A673 (cell line): Measurements from ENCODE around the gene TAF9B. TPM values are rescaled to one million over a fixed set of nuclear protein-coding genes. Genes with fewer than 3 reads are reported as not detected.

ENCODE experiments used
- BruUV-seq: library from RNA; stranded (reverse); fragments of 400-500 nt; replicated peaks from 2 replicates; lab custom pipeline; 2021; lab: Mats Ljungman, UMichigan
- CTCF ChIA-PET: fragments of 300-600 bp; sonication (Branson Sonifier 250); formaldehyde crosslinking; loops from one replicate; lab custom pipeline; 2022; ENCODE audit warnings: antibody characterized with exemption; lab: Charles Lee
- POLR2A ChIA-PET: fragments of 300-600 bp; sonication (Branson Sonifier 250); formaldehyde crosslinking; loops from one replicate; lab custom pipeline; 2022; ENCODE audit warnings: antibody characterized with exemption; ENCODE audit not compliant: low non-redundant PET; lab: Charles Lee
- DNase-seq: peaks from one replicate; pipeline ENCODE4 v3.0.0-alpha.2; 2015; ENCODE audit warnings: low spot score
- H3K27ac ChIP-seq: fragments of 200-600 bp; sonication (generic); 2 replicates; pipeline ENCODE4 v1.5.1; 2016; ENCODE audit warnings: mixed run types, low read depth, mild to moderate bottlenecking, mixed read lengths, antibody characterized with exemption, low read length; ENCODE audit not compliant: poor library complexity, severe bottlenecking
- H3K27me3 ChIP-seq: fragments of 200-600 bp; sonication (generic); replicated peaks from 2 replicates; pipeline ENCODE4 v1.6.1; 2017; ENCODE audit warnings: mixed run types, low read depth, mild to moderate bottlenecking, mixed read lengths, antibody characterized with exemption, low read length; ENCODE audit not compliant: insufficient read depth, poor library complexity
- H3K36me3 ChIP-seq: fragments of 200-600 bp; sonication (generic); 2 replicates; pipeline ENCODE4 v1.6.1; 2016; ENCODE audit warnings: mixed run types, mild to moderate bottlenecking, mixed read lengths, antibody characterized with exemption, low read length; ENCODE audit not compliant: insufficient read depth, poor library complexity, severe bottlenecking
- H3K4me1 ChIP-seq: fragments of 200-600 bp; sonication (generic); 2 replicates; pipeline ENCODE4 v1.6.1; 2017; ENCODE audit warnings: mixed run types, mild to moderate bottlenecking, mixed read lengths, antibody characterized with exemption, low read length; ENCODE audit not compliant: insufficient read depth, poor library complexity, severe bottlenecking
- H3K4me3 ChIP-seq: fragments of 200-600 bp; sonication (generic); 2 replicates; pipeline ENCODE4 v1.5.1; 2016; ENCODE audit warnings: low read depth, mixed run types, mild to moderate bottlenecking, mixed read lengths, low read length; ENCODE audit not compliant: poor library complexity, severe bottlenecking
- H3K9me3 ChIP-seq: fragments of 200-600 bp; sonication (generic); 2 replicates; pipeline ENCODE4 v1.6.1; 2016; ENCODE audit warnings: mixed run types, low read depth, mild to moderate bottlenecking, mixed read lengths, antibody characterized with exemption, low read length; ENCODE audit not compliant: poor library complexity, severe bottlenecking
- EZH2 ChIP-seq: fragments of 200-600 bp; sonication (generic); IDR thresholded peaks from 2 replicates; pipeline ENCODE4 v1.6.1; 2017; ENCODE audit warnings: borderline replicate concordance, low read depth, mild to moderate bottlenecking, mixed read lengths, antibody characterized with exemption, low read length; ENCODE audit not compliant: poor library complexity, severe bottlenecking
- intact Hi-C: fragments of 100-400 bp; cut with micrococcal nuclease; formaldehyde crosslinking; loops from one replicate; pipeline ENCODE4 v1.10.0; 2022; ENCODE audit not compliant: unreplicated experiment
- total RNA-seq: library from RNA; stranded (reverse); gene quantifications from 2 replicates; pipeline ENCODE4 v1.2.3, GENCODE V29; 2021
- TF ChIP-seq, protein P1 (sequence below): fragments of 300-800, 200-600 bp; sonication (generic); conservative IDR thresholded peaks from 2 replicates; pipeline ENCODE4 v1.5.1; 2017; ENCODE audit warnings: low read depth, mild to moderate bottlenecking, antibody characterized with exemption, low read length, moderate library complexity, mixed read lengths

TAF9B gene
- total RNA-seq, 1 experiment from 2014 or later, result 41.6 TPM

DNA sequence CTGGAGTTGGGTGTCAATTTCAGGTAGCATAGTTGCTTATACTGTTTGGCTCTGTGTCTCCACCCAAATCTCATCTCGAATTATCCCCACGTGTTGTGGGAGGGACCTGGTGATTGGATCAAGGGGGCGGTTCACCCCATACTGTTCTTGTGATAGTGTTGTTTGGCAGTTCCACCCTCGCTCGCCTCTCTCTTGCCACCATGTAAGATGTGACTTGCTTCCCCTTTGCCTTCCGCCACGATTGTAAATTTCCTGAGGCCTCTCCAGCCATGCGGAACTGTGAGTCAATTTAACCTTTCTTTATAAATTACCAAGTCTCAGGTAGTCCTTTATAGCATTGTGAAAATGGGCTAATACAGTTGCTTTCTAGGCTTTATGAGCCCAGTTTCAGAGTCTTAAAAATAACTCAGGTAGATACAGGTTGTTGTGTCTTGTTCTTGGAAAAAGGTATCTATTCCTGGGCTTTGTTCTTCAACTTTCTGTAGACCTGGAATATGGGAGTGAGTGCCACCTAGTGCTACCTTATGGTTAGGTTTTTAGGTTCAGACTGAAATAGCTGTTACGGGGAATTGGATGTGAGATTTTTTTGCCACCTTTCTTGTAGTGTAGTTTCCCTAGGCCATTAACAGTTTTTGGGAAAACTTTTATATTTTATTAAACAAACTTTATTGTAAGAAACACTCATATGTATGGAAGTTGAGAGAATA, 19.8 kb downstream of the TAF9B start:
- TF ChIP-seq, protein P1, sequence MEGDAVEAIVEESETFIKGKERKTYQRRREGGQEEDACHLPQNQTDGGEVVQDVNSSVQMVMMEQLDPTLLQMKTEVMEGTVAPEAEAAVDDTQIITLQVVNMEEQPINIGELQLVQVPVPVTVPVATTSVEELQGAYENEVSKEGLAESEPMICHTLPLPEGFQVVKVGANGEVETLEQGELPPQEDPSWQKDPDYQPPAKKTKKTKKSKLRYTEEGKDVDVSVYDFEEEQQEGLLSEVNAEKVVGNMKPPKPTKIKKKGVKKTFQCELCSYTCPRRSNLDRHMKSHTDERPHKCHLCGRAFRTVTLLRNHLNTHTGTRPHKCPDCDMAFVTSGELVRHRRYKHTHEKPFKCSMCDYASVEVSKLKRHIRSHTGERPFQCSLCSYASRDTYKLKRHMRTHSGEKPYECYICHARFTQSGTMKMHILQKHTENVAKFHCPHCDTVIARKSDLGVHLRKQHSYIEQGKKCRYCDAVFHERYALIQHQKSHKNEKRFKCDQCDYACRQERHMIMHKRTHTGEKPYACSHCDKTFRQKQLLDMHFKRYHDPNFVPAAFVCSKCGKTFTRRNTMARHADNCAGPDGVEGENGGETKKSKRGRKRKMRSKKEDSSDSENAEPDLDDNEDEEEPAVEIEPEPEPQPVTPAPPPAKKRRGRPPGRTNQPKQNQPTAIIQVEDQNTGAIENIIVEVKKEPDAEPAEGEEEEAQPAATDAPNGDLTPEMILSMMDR, result 0 out of 2 replicates have a peak, but pooled peaks have one; percentile 28
- TF ChIP-seq EZH2, result no peak
- no peak for DNase-seq
- Histone ChIP-seq H3K4me1 (no peaks in the 10 kb centered on the region), H3K27me3 (no peaks in the 10 kb centered on the region), H3K36me3 (peaks cover 97% of the 10 kb centered on the region), H3K9me3 (no peaks in the 10 kb centered on the region), H3K4me3 (no peak overlapping the region), H3K27ac (no peak overlapping the region)
- POLR2A ChIA-PET, result no interaction called here
- BruUV-seq, result no TSS peak
- CTCF ChIA-PET, result no interaction called here
- intact Hi-C loops, result loop anchor here (10.0 kb wide), 1 partner anchor 435 kb away; no protein-coding TSS in a partner anchor

DNA sequence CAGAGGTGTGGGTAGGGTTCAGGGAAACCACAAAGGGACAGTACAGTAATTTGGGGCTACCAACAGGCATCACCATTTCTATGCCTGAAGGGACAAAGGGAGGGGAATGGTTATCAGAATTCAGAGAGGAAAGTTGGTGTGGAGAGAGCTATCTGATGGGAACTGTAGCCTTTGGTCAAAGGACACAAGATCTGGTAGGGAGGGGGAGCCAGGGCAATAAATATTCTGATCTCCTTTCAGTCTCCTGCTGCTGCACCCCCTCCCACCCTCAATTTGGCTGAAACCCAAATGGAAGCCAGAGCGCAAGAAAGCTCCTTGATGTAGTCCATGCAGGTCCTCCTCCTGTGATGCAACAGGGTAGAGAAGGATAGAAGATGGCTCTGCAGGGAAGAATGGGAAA, 20.8 kb downstream of the TAF9B start:
- intact Hi-C loops, result no loop called here
- ChIA-PET CTCF (no interaction called here), POLR2A (no interaction called here)
- Histone ChIP-seq H3K27me3 (no peaks in the 10 kb centered on the region), H3K4me3 (no peak overlapping the region), H3K36me3 (peaks cover 97% of the 10 kb centered on the region), H3K9me3 (no peaks in the 10 kb centered on the region), H3K4me1 (no peaks in the 10 kb centered on the region), H3K27ac (no peak overlapping the region)
- TF ChIP-seq, protein P1, result no peak
- no peak for TF ChIP-seq EZH2
- no peak for DNase-seq
- no TSS peak for BruUV-seq

DNA sequence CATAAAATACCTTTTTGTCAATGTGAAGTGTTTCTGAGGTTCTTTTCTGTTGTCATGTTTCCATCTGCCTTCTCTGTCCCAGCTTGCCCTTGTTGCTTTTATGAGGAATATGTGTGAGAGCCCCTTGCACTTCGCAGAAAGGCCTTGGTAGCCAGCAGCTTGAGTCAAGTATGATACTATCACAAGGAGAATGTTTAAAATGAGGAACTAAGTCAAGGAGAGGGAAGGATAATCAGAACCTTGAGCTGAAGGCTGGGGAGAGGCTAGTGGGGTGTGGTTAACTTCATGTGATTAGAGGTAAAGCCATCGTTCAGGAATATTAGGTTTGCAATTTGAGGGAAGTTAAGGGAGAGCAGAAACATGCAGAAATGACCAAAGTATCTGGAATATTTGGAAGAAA, 22.7 kb downstream of the TAF9B start:
- Histone ChIP-seq H3K4me1 (no peaks in the 10 kb centered on the region), H3K4me3 (no peak overlapping the region), H3K36me3 (peaks cover 94% of the 10 kb centered on the region), H3K27me3 (no peaks in the 10 kb centered on the region), H3K9me3 (no peaks in the 10 kb centered on the region), H3K27ac (no peak overlapping the region)
- ChIA-PET CTCF (no interaction called here), POLR2A (no interaction called here)
- intact Hi-C loops, result no loop called here
- no peak for DNase-seq
- no TSS peak for BruUV-seq
- no peak for TF ChIP-seq EZH2
